NCI-H2107 (cell line): ENCODE data around the gene ZC3H12C.

Source experiments
- DNase-seq: peaks from one replicate; lab custom pipeline; 2025; lab: John Stamatoyannopoulos, UW

ZC3H12C gene

GRCh38 chr11:110098645-110099044 is 5.5 kb downstream of the ZC3H12C start:
- no peak for DNase-seq

- DNase-seq, result no peak
Observed at GRCh38 chr11:110100476-110101240, 7.5 kb downstream of the ZC3H12C start.

GRCh38 chr11:110106713-110107274 is 13.6 kb downstream of the ZC3H12C start:
- DNase-seq, result no peak

DNA sequence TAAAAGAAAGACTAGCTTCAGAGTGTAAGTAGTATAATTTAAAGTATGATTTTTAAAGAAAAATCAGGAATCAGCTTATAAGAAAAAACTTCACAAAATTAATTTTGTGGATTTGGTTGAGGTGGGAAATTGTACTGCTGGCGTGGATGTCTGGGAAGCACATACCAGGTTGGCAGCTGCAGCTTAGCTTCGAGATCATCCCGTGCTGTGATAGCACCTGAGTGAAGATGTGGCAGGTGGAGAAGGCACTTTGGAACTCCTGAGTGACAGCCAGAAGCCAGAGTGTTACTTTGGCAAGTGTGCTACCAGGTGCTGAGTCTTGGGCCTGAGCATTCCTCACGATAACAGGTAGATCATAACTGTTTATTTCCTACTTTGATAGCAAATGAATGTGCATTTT is 17.7 kb downstream of the ZC3H12C start:
- no peak for DNase-seq

DNA sequence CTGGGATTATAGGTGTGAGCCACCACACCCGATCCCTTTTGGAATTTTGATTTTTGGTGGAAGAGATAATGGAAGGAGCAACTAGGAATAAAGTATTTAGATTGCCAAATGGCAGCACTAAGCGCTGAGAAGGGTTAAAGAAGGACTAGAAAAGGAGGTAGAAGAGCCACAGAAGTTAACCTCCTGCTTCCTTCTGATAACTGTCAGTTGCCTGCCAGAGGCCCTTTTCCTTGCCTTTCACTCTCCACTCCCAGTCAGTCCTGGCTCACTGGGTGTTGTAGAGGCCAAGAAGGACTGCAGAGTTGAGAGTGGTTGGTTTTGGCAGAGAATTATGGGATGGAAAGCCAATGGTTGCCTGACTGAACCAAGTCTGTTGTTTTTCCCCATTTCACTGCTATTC is 19.3 kb downstream of the ZC3H12C start:
- no peak for DNase-seq

GRCh38 chr11:110113505-110113904 is 20.3 kb downstream of the ZC3H12C start:
- no peak for DNase-seq

DNA sequence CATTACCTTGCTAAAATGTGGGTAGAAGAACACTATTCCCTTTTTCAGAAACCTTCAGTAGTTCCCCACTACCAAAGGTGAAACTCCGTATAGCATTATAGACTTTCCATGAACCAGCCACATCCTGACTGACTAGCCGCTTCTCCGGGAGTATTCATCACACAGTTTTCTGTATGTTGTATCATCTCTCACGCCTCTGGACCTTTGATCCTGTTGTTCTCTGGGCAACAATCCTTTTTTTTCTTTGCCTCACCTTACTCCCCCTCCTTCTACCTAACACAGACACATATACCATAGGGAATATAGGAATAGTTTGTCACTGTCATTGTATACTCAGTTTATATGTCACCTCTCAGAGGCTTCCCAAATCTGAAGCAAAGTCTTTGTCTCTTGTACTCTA is 20.8 kb downstream of the ZC3H12C start:
- DNase-seq, result no peak

DNA sequence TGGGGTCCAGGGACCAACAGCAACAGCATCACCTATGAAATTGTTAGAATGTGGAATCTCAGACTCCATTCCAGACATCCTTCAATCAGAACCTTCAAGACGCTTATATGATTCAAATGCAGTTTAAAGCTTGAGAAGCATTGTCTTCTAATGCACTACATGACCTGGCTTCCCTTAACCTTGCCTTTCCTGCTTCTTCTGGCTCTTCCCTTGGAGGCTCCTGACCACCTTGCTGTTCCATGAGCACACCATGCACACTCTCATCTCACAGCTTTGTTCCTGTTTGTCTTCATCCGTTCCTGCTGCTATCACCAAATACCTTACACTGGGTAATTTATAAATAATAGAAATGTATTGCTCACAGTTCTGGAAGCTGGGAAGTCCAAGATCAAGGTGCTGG is 26.1 kb downstream of the ZC3H12C start:
- no peak for DNase-seq

DNA sequence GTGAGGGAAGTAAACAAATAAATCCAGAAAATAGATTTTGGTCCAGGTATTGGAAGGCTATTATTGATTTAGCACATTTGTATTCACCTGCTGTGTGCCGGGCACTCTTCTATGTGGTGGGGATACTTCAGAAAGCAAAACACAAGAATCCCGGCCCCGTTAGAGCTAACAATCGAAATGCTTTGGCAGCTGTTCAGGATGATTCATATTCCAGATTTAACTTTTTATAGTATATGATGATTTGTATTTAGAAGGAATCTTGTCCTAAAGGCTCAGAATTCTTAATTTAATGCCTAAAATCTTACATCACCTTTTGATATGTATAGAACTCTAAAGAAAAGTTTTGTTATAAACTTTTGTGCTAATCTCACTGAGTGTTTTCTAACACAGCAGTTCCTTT is 28.0 kb downstream of the ZC3H12C start:
- DNase-seq, result no peak

DNA sequence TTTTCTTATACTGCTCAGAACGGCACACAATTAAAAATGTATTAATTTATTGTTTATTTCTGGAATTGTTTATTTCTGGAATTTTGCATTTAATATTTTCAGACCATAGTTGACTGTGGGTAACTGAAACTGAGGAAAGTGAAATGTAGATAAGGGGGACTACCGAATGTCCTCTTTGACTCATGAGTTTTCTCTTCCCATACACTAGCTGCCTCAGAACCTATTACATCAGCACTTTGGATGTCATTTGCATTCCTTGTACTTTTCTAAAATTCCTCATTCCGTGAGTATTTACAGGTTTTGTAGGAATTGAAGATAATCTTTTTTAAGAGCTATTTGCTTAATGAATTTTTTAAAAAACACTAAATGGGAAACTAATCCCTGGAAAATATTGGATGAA is 29.8 kb downstream of the ZC3H12C start:
- no peak for DNase-seq

DNA sequence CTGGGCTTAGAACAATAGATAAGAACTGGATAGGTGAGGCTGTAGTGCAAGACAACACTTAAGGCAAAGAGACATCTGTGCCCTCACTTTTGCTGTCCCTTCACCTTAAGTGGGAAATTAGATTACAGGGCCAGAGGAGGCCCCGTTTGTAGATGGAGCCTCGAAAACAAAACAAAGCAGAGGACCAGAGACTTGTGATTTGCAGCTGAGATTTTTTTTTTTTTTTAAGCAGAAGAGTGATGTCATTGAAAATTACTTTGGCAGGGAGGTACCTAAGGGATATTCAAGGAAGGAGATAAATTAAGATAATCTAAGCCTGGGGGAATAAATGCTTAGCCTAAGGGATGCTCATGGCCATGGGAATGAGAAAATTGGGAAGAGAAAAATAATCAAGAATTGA is 31.4 kb downstream of the ZC3H12C start:
- no peak for DNase-seq

GRCh38 chr11:110125632-110126031 is 32.4 kb downstream of the ZC3H12C start:
- no peak for DNase-seq

- no peak for DNase-seq
Observed at GRCh38 chr11:110126936-110127335, 33.7 kb downstream of the ZC3H12C start.

GRCh38 chr11:110128161-110128560 is 35.0 kb downstream of the ZC3H12C start:
- DNase-seq, result no peak

DNA sequence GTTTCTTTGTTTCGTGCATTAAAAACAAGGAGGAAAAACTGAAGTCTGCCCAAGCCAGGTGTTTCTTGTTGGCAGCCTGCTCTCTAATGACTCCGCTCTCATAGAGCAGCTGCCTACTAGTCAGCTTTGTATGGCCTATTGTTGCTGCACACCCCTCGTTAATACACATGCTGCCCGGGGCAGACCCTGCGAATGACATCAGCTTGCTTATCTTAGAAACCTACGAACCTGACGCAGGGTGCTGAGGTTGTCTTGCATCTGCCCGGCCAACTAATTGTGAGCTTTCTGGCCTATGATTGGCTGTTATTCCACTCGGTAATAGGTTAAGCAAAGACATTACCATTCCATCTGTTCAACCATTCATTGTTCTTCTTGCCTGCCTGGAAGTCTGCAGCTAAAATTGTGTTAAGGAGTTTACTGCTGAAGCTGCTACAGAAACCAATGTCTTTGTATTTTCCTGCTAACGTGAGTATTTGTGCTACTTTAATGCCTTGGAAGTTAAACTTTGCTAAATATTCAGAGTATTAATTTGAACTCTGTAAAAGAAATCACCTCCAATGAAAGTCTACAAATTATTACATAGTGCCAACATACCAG is 37.5 kb downstream of the ZC3H12C start:
- peak; percentile 78 for DNase-seq

GRCh38 chr11:110131386-110132123 is 38.4 kb downstream of the ZC3H12C start:
- no peak for DNase-seq

GRCh38 chr11:110133160-110133559 is 40.0 kb downstream of the ZC3H12C start:
- no peak for DNase-seq

- peak; percentile 62 for DNase-seq
Observed at GRCh38 chr11:110134110-110134509, 40.9 kb downstream of the ZC3H12C start.

- no peak for DNase-seq
Observed at GRCh38 chr11:110141812-110142211, 48.6 kb downstream of the ZC3H12C start.

- no peak for DNase-seq
Observed at GRCh38 chr11:110147962-110148709, 54.9 kb downstream of the ZC3H12C start.

GRCh38 chr11:110148775-110149744 is 55.9 kb downstream of the ZC3H12C start:
- DNase-seq, result no peak
